GM19468 (cell line): Measurements from ENCODE around the gene AIG1.
"Not testable (repeated sequence)": the region's sequence is repeated elsewhere in the genome, so short reads cannot be mapped to it uniquely, and the experiment has no call there.

Source experiments
- ATAC-seq: cut with Tn5 transposase; IDR thresholded peaks from one replicate; pipeline ENCODE4 v1.9.1; 2021; ENCODE audit warnings: mild to moderate bottlenecking, moderate library complexity, moderate number of reproducible peaks; ENCODE audit not compliant: unreplicated experiment; ENCODE audit errors: extremely low read depth

The AIG1 gene

GRCh38 chr6:143157131-143157530 lies 96.4 kb downstream of the AIG1 start:
- no peak for ATAC-seq

GRCh38 chr6:143158113-143158581 lies 97.5 kb downstream of the AIG1 start:
- no peak for ATAC-seq

GRCh38 chr6:143159001-143159400 lies 98.3 kb downstream of the AIG1 start:
- ATAC-seq, result no peak

- ATAC-seq, result no peak
Measured at GRCh38 chr6:143160015-143160414, 99.3 kb downstream of the AIG1 start.

GRCh38 chr6:143160439-143161220 lies 99.9 kb downstream of the AIG1 start:
- ATAC-seq, result no peak

DNA sequence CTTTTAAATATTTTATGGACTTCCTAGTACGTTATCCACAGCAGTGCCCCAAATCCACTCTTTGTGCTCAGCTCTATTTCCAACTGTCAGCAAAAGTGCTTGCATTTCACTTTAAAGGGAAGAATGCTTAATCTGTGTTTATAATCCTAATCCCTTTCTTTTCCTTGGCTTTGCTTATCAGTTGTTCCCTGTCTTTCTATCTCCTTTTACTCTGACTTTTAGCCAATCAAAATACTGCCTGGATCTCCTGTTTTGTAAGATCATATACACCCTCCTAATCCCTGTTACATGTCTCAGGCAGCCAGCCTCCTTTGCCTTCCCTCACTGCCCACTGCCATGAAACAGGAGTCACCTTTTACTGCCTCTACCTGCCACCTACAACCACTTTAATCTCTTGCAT lies 102.9 kb downstream of the AIG1 start:
- ATAC-seq, result no peak

- no peak for ATAC-seq
Measured at GRCh38 chr6:143164565-143165105, 103.9 kb downstream of the AIG1 start.

DNA sequence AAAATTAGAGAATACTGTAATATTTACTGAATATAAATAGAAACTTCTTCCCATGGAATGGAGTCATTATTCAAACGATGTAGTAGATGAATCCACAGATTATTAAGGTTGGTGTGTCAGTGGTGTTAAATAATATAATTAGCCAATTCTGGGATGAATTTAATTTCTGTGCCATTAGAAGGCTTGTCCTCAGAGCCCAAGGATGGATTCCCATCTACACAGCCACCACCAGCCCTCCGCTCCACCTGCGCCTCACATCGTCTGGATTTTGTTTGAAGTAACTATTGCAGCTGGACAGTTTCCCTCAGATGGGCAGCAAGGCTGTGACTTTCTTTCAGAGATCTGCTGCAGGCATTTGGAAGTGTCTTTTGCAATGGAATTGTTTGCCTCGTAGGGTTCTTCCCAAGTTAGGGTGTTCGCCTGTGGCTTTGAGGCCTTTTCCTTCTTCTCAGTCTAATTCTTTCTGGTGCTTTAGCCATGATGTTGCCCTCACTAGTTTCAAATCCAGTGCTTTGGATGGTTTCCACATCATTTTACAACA lies 104.7 kb downstream of the AIG1 start:
- no peak for ATAC-seq

- no peak for ATAC-seq
Measured at GRCh38 chr6:143166247-143166695, 105.6 kb downstream of the AIG1 start.

DNA sequence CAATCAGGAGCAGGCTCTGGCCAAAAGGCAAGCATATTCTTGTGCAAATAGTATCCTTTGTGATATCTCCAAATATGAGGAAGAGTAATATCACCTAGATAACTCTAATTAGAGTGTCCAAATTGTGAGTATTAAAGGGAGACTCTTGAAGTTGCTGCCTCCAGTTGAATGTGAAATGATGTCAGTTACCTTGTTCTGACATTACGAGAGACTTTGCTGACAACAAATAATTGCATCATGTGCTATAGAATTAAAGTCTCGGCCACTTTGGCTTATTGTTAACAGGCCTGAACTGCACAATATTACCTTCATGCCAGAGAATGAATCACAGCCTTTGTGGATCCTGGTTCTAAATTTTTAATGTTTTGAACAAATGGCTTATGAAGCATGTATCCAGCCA lies 106.5 kb downstream of the AIG1 start:
- ATAC-seq, result no peak

- not testable (repeated sequence) for ATAC-seq
Measured at GRCh38 chr6:143168396-143168816, 107.7 kb downstream of the AIG1 start.

DNA sequence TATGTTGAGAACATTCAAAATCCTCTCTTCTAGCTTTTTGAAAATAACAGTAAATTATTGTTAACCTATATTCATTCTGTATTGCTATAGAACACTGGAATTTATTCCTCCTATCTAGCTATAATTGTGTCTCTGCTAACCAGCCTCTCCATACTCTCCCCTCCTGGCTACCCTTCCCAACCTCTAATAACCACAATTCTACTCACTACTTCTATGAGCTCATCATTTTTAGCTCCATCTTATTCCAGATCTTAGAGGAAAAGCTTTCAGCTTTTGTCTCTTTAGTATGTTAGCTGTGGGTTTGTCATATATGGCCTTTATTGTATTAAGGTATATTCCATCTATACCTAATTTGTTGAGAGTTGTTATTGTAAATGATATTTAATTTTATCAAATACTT lies 108.8 kb downstream of the AIG1 start:
- ATAC-seq, result no peak

GRCh38 chr6:143174516-143174915 lies 113.8 kb downstream of the AIG1 start:
- no peak for ATAC-seq

DNA sequence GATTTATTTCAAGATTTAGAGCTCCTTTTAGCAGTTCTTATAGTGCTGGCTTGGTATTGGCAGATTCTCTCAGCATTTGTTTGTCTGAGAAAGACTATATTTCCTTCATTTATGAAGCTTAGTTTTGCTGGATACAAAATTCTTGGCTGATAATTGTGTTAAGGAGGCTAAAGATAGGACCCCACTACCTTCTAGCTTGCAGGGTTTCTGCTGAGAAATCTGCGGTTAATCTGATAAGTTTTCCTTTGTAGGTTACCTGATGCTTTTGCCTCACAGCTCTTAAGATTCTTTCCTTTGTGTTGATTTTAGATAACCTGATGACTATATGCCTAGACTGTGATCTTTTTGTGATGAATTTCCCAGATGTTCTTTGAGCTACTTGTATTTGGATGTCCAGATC lies 114.3 kb downstream of the AIG1 start:
- no peak for ATAC-seq

DNA sequence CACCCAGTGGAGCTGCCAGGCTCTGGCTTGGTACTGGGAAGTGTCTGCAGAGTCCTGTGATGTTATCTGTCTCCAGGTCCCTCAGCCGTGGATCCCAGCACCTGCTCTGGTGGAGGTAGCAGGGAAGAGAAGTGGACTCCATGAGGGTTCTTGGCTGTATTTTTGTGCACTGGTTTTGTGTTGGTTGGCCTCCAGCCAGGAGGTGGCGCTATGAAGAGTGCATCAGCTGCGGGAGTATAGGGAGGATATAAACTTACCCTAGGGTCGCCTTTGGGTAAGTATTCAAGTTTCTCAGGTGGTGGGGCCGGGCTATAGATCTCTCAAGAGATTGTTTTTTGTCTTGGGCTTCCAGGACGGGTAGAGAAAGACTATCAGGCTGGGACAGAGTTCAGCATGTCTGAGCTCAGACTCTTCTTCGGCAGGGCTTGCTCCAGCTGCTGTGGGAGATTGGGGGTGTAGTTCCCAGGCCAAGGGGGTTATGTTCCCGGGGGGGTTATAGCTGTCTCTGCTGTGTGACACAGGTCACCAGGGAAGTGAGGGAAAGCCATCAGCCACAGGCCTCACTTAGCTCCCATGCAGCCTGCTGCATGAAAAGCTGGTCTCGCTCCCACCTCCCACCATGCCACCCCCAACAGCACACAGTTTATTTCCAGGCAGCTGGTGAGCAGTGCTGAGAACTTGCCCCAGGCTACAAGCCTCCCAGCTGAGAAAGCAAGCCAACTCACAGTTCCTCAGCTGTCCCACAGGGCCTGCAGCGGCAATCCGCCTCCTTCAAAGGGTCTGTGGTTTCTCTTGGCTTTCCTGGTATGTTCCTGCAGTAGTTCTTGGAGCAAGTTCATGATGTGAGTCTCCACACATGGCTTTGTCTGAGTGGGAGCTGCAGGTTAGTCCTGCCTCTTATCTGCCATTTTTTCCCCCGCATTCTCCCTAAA lies 115.7 kb downstream of the AIG1 start:
- ATAC-seq, result no peak

DNA sequence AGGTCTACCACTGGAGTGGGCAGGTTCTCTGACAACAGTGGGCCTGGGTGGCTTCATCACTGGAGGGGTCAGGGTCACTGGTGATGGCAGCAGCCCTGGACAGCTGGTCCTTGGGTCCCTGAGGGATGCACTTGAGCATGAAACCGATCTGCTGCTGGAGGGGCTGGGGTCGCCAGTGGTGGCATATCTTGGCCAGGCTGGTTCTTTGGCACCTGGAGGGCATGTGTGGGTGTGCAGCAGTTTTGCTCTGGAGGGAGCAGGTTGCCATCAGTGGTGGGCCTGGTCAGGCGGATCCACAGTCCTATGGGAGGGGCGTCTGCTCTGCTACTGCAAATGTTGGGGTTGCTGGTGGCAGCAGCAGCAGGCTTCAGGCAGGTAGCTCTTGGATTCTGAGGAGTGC lies 117.0 kb downstream of the AIG1 start:
- ATAC-seq, result no peak

DNA sequence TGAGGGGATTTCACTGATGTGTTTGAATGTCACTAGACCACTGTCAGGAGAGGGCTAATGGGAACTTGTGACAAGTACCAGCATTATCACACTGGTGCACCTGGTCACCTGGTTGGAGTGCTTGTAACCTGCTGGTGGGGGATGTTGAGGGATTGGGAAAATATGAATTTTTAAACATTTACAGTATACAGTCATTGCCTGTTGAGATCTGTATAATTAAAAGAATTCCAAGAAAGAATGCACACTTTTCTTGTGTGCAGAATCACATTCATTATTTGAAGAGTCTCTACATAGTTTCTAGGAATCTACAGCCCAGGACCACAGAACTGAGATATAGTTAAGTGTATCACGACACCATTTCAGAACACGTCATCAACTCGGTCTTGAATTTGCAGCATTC lies 118.4 kb downstream of the AIG1 start:
- no peak for ATAC-seq

GRCh38 chr6:143179901-143180612 lies 119.4 kb downstream of the AIG1 start:
- ATAC-seq, result no peak

GRCh38 chr6:143180826-143181225 lies 120.1 kb downstream of the AIG1 start:
- no peak for ATAC-seq

DNA sequence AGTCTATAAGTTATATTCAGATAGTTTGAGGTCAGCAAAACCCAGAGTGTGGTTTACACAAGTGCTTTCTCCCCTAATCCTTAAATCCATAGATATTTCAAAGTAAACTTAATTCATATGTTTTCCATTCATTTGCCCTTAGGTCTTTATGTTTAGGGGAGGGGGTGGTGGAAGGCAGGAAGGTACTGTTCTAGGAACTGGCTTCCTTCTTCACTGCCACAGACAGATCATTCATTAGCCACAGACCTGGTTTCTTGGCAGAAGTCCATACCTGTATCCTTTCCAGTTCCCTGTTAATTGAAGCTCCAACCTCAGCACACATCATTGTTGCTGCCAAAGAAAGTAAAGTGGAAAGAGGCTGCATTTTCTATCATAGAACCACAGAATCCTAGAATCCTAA lies 123.0 kb downstream of the AIG1 start:
- no peak for ATAC-seq
